ENCODE results near the gene WDR74. TPM values are rescaled to one million over a fixed set of nuclear protein-coding genes. Genes with fewer than 3 reads are reported as not detected.
A peak's percentile ranks its signal among the peaks of the same experiment; 100 is the strongest.

WDR74 gene
- total and polyA plus RNA-seq, 9 of the 15 experiments (the other 6 are each of a cell fraction or from before 2014, with no cell fraction given) = 32.7 to 210 (median 114) TPM

DNA sequence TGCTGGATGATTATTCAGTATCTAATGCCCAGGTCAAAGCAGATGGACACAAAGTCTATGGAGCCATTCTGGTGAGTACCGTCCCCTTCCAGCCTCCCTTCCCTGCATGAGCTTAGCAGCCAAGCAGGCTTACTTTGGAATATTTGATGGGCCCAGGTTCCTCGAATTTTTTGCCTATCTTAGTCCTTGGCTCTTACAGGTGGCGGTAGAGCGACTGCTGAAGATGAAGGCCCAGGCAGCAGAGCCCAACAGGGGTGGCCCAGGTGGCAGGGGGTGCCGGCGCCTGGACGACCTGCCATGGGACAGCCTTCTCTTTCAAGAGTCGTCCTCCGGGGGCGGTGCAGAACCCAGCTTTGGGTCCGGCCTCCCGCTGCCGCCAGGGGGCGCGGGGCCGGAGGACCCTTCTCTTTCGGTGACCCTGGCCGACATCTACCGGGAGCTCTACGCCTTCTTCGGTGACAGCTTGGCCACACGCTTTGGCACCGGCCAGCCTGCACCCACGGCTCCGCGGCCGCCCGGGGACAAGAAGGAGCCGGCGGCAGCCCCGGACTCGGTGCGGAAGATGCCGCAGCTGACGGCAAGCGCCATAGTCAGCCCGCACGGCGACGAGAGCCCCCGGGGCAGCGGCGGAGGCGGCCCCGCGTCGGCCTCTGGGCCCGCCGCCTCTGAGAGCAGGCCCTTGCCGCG is 52.9 kb downstream of the WDR74 start (continued):
- TF ChIP-seq ZNF277 (CRISPR knock-in tag; IDR thresholded peaks at IDR 0.05; ENCODE audit: borderline replicate concordance) (no peak), NR2C1 (IDR thresholded peaks at IDR 0.05) (no peak; the same call in 1 of the 2 replicates), NR2C1 (tag; IDR thresholded peaks at IDR 0.05) (peak; percentile 66), ZNF197 (CRISPR knock-in tag; IDR thresholded peaks at IDR 0.05; ENCODE audit: low read depth) (no peak), ATF7 (IDR thresholded peaks at IDR 0.05) (no peak), SMC3 (conservative IDR thresholded peaks at IDR 0.05; ENCODE audit: insufficient read depth, low read depth, low read length) (peak; percentile 91), WHSC1 (IDR thresholded peaks at IDR 0.05; ENCODE audit: low read length) (no peak), RCOR1 (IDR thresholded peaks at IDR 0.05; ENCODE audit: borderline replicate concordance in 1 of 2, low read depth in 2 of 2, low read length in 2 of 2) (peak in 1 of 2 experiments; percentile 77; a peak in 2 of 4 replicates), CREB3L1 (IDR thresholded peaks at IDR 0.05; ENCODE audit: borderline replicate concordance, low read depth) (0 out of 2 replicates have a peak, but pooled peaks have one; percentile 9), MAZ (CRISPR knock-in tag; conservative IDR thresholded peaks at IDR 0.05 in 1 of 2, IDR thresholded peaks at IDR 0.05 in 1 of 2) (peak in 1 of 2 experiments; percentile 48; a peak in 2 of 4 replicates), JUND (IDR thresholded peaks at IDR 0.05; ENCODE audit: borderline replicate concordance, low read depth, low read length) (peak; percentile 57; the same call in 1 of the 2 replicates), JUND (tag; IDR thresholded peaks at IDR 0.05; ENCODE audit: borderline replicate concordance, low read depth, low read length) (no peak; the same call in 2 of the 3 replicates), NBN (IDR thresholded peaks at IDR 0.05; ENCODE audit: low read depth) (peak; percentile 59), KLF16 (IDR thresholded peaks at IDR 0.05) (peak; percentile 64; the same call in 1 of the 2 replicates), ZNF134 (CRISPR knock-in tag; conservative IDR thresholded peaks at IDR 0.05) (no peak), ZNF140 (CRISPR knock-in tag; IDR thresholded peaks at IDR 0.05) (no peak)
- TF ChIP-seq, protein P1, sequence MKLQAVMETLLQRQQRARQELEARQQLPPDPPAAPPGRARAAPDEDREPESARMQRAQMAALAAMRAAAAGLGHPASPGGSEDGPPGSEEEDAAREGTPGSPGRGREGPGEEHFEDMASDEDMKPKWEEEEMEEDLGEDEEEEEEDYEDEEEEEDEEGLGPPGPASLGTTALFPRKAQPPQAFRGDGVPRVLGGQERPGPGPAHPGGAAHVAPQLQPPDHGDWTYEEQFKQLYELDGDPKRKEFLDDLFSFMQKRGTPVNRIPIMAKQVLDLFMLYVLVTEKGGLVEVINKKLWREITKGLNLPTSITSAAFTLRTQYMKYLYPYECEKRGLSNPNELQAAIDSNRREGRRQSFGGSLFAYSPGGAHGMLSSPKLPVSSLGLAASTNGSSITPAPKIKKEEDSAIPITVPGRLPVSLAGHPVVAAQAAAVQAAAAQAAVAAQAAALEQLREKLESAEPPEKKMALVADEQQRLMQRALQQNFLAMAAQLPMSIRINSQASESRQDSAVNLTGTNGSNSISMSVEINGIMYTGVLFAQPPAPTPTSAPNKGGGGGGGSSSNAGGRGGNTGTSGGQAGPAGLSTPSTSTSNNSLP (IDR thresholded peaks at IDR 0.05; ENCODE audit: borderline replicate concordance, low read depth, low read length) = 0 out of 2 replicates have a peak, but pooled peaks have one; percentile 5
- TF ChIP-seq, protein P2, sequence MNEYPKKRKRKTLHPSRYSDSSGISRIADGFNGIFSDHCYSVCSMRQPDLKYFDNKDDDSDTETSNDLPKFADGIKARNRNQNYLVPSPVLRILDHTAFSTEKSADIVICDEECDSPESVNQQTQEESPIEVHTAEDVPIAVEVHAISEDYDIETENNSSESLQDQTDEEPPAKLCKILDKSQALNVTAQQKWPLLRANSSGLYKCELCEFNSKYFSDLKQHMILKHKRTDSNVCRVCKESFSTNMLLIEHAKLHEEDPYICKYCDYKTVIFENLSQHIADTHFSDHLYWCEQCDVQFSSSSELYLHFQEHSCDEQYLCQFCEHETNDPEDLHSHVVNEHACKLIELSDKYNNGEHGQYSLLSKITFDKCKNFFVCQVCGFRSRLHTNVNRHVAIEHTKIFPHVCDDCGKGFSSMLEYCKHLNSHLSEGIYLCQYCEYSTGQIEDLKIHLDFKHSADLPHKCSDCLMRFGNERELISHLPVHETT (CRISPR knock-in tag; conservative IDR thresholded peaks at IDR 0.05 in 1 of 2, IDR thresholded peaks at IDR 0.05 in 1 of 2) = peak in 1 of 2 experiments; percentile 82; a peak in 2 of 4 replicates
- TF ChIP-seq, protein P3, sequence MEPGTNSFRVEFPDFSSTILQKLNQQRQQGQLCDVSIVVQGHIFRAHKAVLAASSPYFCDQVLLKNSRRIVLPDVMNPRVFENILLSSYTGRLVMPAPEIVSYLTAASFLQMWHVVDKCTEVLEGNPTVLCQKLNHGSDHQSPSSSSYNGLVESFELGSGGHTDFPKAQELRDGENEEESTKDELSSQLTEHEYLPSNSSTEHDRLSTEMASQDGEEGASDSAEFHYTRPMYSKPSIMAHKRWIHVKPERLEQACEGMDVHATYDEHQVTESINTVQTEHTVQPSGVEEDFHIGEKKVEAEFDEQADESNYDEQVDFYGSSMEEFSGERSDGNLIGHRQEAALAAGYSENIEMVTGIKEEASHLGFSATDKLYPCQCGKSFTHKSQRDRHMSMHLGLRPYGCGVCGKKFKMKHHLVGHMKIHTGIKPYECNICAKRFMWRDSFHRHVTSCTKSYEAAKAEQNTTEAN (CRISPR knock-in tag; IDR thresholded peaks at IDR 0.05) = 0 out of 2 replicates have a peak, but pooled peaks have one; percentile 42

All from K562 (cell line).